ENCODE results near the gene CNTN5. TPM values are rescaled to one million over a fixed set of nuclear protein-coding genes. Genes with fewer than 3 reads are reported as not detected.

CNTN5 gene
- polyA plus RNA-seq, 1 of the 3 experiments (the other 2 are of a cell fraction): not detected

- no peak for TF ChIP-seq USF1 (IDR thresholded peaks at IDR 0.05; ENCODE audit: borderline replicate concordance, low read depth)
- TF ChIP-seq RFX5 (IDR thresholded peaks at IDR 0.05; ENCODE audit: low read length): no peak
- no peak for TF ChIP-seq ZBTB33 (IDR thresholded peaks at IDR 0.05; ENCODE audit: borderline replicate concordance, low read depth)
- TF ChIP-seq TCF12 (IDR thresholded peaks at IDR 0.05): no peak
- TF ChIP-seq POLR2AphosphoS5 (IDR thresholded peaks at IDR 0.05; ENCODE audit: low read depth, low read length): no peak
- TF ChIP-seq GATA2 (CRISPR knock-in tag; IDR thresholded peaks at IDR 0.05): no peak
These were observed 1131.2 kb downstream of the CNTN5 start (continued) for GRCh38 chr11:100151944-100152343.

- Histone ChIP-seq H3K9ac (no peak overlapping the region), H3K36me3 (replicated peaks in 1 of 2; ENCODE audit: control insufficient read depth in 1 of 2, insufficient read depth in 2 of 2, low read length in 1 of 2) (no peaks in the 10 kb centered on the region), H3K79me2 (ENCODE audit: insufficient read depth) (no peaks in the 10 kb centered on the region), H3K27me3 (ENCODE audit: insufficient read depth) (no peaks in the 10 kb centered on the region), H3K4me1 (ENCODE audit: control insufficient read depth in 1 of 2, insufficient read depth in 2 of 2, low read depth in 1 of 2, low read length in 1 of 2) (no peaks in the 10 kb centered on the region; a peak in 1 of 4 replicates), H3K4me2 (no peak overlapping the region), H2AFZ (ENCODE audit: low read depth) (no peak overlapping the region), H3K27ac (ENCODE audit: low read depth in 2 of 2, low read length in 1 of 2) (no peak overlapping the region), H3K9me2 (no peaks in the 10 kb centered on the region), H3F3A (replicated peaks; ENCODE audit: insufficient read depth) (peaks cover 3% of the 10 kb centered on the region), H3K9me3 (no peaks in the 10 kb centered on the region), H3K4me3 (ENCODE audit: low read depth in 2 of 2, low read length in 1 of 2) (no peak overlapping the region), H4K20me1 (ENCODE audit: insufficient read depth) (no peaks in the 10 kb centered on the region)
- ChIA-PET CTCF (no interaction called here), POLR2A (no interaction called here)
- DNase-seq: no peak
- TF ChIP-seq FOXM1 (IDR thresholded peaks at IDR 0.05; ENCODE audit: low read depth) (no peak), YY1 (IDR thresholded peaks at IDR 0.05; ENCODE audit: low read depth) (no peak), RCOR1 (IDR thresholded peaks at IDR 0.05; ENCODE audit: low read length) (no peak), MAX (IDR thresholded peaks at IDR 0.05; ENCODE audit: low read depth) (no peak), GABPA (IDR thresholded peaks at IDR 0.05; ENCODE audit: low read depth) (no peak)
These were observed 1132.0 kb downstream of the CNTN5 start for GRCh38 chr11:100152766-100153165.

GRCh38 chr11:100163471-100163870, 1142.7 kb downstream of the CNTN5 start:
- ChIA-PET POLR2A (no interaction called here), CTCF (no interaction called here)
- TF ChIP-seq MAX (IDR thresholded peaks at IDR 0.05; ENCODE audit: low read depth) (no peak), CHD2 (IDR thresholded peaks at IDR 0.05; ENCODE audit: low read length, partially characterized antibody) (no peak)
- Histone ChIP-seq H2AFZ (ENCODE audit: low read depth) (no peak overlapping the region), H3K9ac (no peak overlapping the region), H3K9me2 (no peaks in the 10 kb centered on the region), H3K27me3 (ENCODE audit: insufficient read depth) (no peaks in the 10 kb centered on the region), H3K9me3 (no peaks in the 10 kb centered on the region), H3K4me3 (ENCODE audit: low read depth in 2 of 2, low read length in 1 of 2) (no peak overlapping the region), H4K20me1 (ENCODE audit: insufficient read depth) (no peaks in the 10 kb centered on the region), H3K4me1 (ENCODE audit: control insufficient read depth in 1 of 2, insufficient read depth in 2 of 2, low read depth in 1 of 2, low read length in 1 of 2) (peaks cover 0 to 10% of the 10 kb centered on the region in 2 experiments; a peak in 1 of 4 replicates), H3K4me2 (no peak overlapping the region), H3K79me2 (ENCODE audit: insufficient read depth) (no peaks in the 10 kb centered on the region), H3F3A (replicated peaks; ENCODE audit: insufficient read depth) (no peaks in the 10 kb centered on the region), H3K36me3 (replicated peaks in 1 of 2; ENCODE audit: control insufficient read depth in 1 of 2, insufficient read depth in 2 of 2, low read length in 1 of 2) (no peaks in the 10 kb centered on the region), H3K27ac (ENCODE audit: low read depth in 2 of 2, low read length in 1 of 2) (no peak overlapping the region)
- no peak for DNase-seq

Data from SK-N-SH (cell line).